SH-SY5Y (cell line): Measurements from ENCODE around the gene INTS7.

Source experiments
- GATA2 ChIP-seq: IDR thresholded peaks from 2 replicates; pipeline ENCODE4 v1.6.1; 2011; ENCODE audit warnings: mild to moderate bottlenecking, low read depth, low read length
- GATA3 ChIP-seq: IDR thresholded peaks from 2 replicates; pipeline ENCODE4 v1.6.1; 2011; ENCODE audit warnings: low read depth, mild to moderate bottlenecking, low read length, moderate library complexity

- no peak for TF ChIP-seq GATA2
- TF ChIP-seq GATA3, result no peak
These were observed 111.1 kb downstream of the INTS7 start for GRCh38 chr1:211924256-211924655.
